A673 (cell line): ENCODE measurements around the gene MTHFR. TPM values are rescaled to one million over a fixed set of nuclear protein-coding genes. Genes with fewer than 3 reads are reported as not detected.

Source experiments
- BruUV-seq: library from RNA; stranded (reverse); fragments of 400-500 nt; replicated peaks from 2 replicates; lab custom pipeline; 2021; lab: Mats Ljungman, UMichigan
- CTCF ChIA-PET: fragments of 300-600 bp; sonication (Branson Sonifier 250); formaldehyde crosslinking; loops from one replicate; lab custom pipeline; 2022; ENCODE audit warnings: antibody characterized with exemption; lab: Charles Lee
- POLR2A ChIA-PET: fragments of 300-600 bp; sonication (Branson Sonifier 250); formaldehyde crosslinking; loops from one replicate; lab custom pipeline; 2022; ENCODE audit warnings: antibody characterized with exemption; ENCODE audit not compliant: low non-redundant PET; lab: Charles Lee
- DNase-seq: peaks from one replicate; pipeline ENCODE4 v3.0.0-alpha.2; 2015; ENCODE audit warnings: low spot score
- H3K27ac ChIP-seq: fragments of 200-600 bp; sonication (generic); 2 replicates; pipeline ENCODE4 v1.5.1; 2016; ENCODE audit warnings: mixed run types, low read depth, mild to moderate bottlenecking, mixed read lengths, antibody characterized with exemption, low read length; ENCODE audit not compliant: poor library complexity, severe bottlenecking
- H3K27me3 ChIP-seq: fragments of 200-600 bp; sonication (generic); replicated peaks from 2 replicates; pipeline ENCODE4 v1.6.1; 2017; ENCODE audit warnings: mixed run types, low read depth, mild to moderate bottlenecking, mixed read lengths, antibody characterized with exemption, low read length; ENCODE audit not compliant: insufficient read depth, poor library complexity
- H3K36me3 ChIP-seq: fragments of 200-600 bp; sonication (generic); 2 replicates; pipeline ENCODE4 v1.6.1; 2016; ENCODE audit warnings: mixed run types, mild to moderate bottlenecking, mixed read lengths, antibody characterized with exemption, low read length; ENCODE audit not compliant: insufficient read depth, poor library complexity, severe bottlenecking
- H3K4me1 ChIP-seq: fragments of 200-600 bp; sonication (generic); 2 replicates; pipeline ENCODE4 v1.6.1; 2017; ENCODE audit warnings: mixed run types, mild to moderate bottlenecking, mixed read lengths, antibody characterized with exemption, low read length; ENCODE audit not compliant: insufficient read depth, poor library complexity, severe bottlenecking
- H3K4me3 ChIP-seq: fragments of 200-600 bp; sonication (generic); 2 replicates; pipeline ENCODE4 v1.5.1; 2016; ENCODE audit warnings: low read depth, mixed run types, mild to moderate bottlenecking, mixed read lengths, low read length; ENCODE audit not compliant: poor library complexity, severe bottlenecking
- H3K9me3 ChIP-seq: fragments of 200-600 bp; sonication (generic); 2 replicates; pipeline ENCODE4 v1.6.1; 2016; ENCODE audit warnings: mixed run types, low read depth, mild to moderate bottlenecking, mixed read lengths, antibody characterized with exemption, low read length; ENCODE audit not compliant: poor library complexity, severe bottlenecking
- CTCF ChIP-seq: fragments of 300-800, 200-600 bp; sonication (generic); conservative IDR thresholded peaks from 2 replicates; pipeline ENCODE4 v1.5.1; 2017; ENCODE audit warnings: low read depth, mild to moderate bottlenecking, antibody characterized with exemption, low read length, moderate library complexity, mixed read lengths
- EZH2 ChIP-seq: fragments of 200-600 bp; sonication (generic); IDR thresholded peaks from 2 replicates; pipeline ENCODE4 v1.6.1; 2017; ENCODE audit warnings: borderline replicate concordance, low read depth, mild to moderate bottlenecking, mixed read lengths, antibody characterized with exemption, low read length; ENCODE audit not compliant: poor library complexity, severe bottlenecking
- intact Hi-C: fragments of 100-400 bp; cut with micrococcal nuclease; formaldehyde crosslinking; loops from one replicate; pipeline ENCODE4 v1.10.0; 2022; ENCODE audit not compliant: unreplicated experiment
- total RNA-seq: library from RNA; stranded (reverse); gene quantifications from 2 replicates; pipeline ENCODE4 v1.2.3, GENCODE V29; 2021

Gene MTHFR
- total RNA-seq, 1 experiment from 2014 or later, result 23.3 TPM

- CTCF ChIA-PET, result no interaction called here
Observed at GRCh38 chr1:11800391-11800755, 5.4 kb downstream of the MTHFR start.

GRCh38 chr1:11799896-11800295 lies 5.9 kb downstream of the MTHFR start:
- no peak overlapping the region for H3K4me3 ChIP-seq
- ChIA-PET POLR2A (no interaction called here), CTCF (interaction anchor here (0.7 kb wide), 1 partner anchor 204 kb away, joined by 7 read pairs; no protein-coding TSS in a partner anchor)
- H3K27me3 ChIP-seq, result no peaks in the 10 kb centered on the region
- no peak for DNase-seq
- BruUV-seq, result no TSS peak
- TF ChIP-seq EZH2, result no peak
- TF ChIP-seq CTCF, result no peak
- no peaks in the 10 kb centered on the region for H3K9me3 ChIP-seq
- peaks cover 22% of the 10 kb centered on the region for H3K4me1 ChIP-seq
- no peak overlapping the region for H3K27ac ChIP-seq
- H3K36me3 ChIP-seq, result peaks cover 35% of the 10 kb centered on the region
- intact Hi-C loops, result no loop called here

More at GRCh38 chr1:11800391-11800755, 5.4 kb downstream of the MTHFR start:
- no peak for DNase-seq
- no peak overlapping the region for H3K4me3 ChIP-seq
- BruUV-seq, result no TSS peak
- TF ChIP-seq EZH2 (no peak), CTCF (no peak)
- H3K27me3 ChIP-seq, result no peaks in the 10 kb centered on the region
- peaks cover 30% of the 10 kb centered on the region for H3K36me3 ChIP-seq
- H3K27ac ChIP-seq, result no peak overlapping the region
- H3K9me3 ChIP-seq, result no peaks in the 10 kb centered on the region
- POLR2A ChIA-PET, result no interaction called here
- intact Hi-C loops, result no loop called here
- H3K4me1 ChIP-seq, result peaks cover 22% of the 10 kb centered on the region

GRCh38 chr1:11799099-11799498 lies 6.7 kb downstream of the MTHFR start:
- H3K27me3 ChIP-seq, result no peaks in the 10 kb centered on the region
- no TSS peak for BruUV-seq
- CTCF ChIA-PET, result no interaction called here
- no peak overlapping the region for H3K4me3 ChIP-seq
- DNase-seq, result no peak
- peaks cover 43% of the 10 kb centered on the region for H3K36me3 ChIP-seq
- no peak overlapping the region for H3K27ac ChIP-seq
- POLR2A ChIA-PET, result no interaction called here
- intact Hi-C loops, result no loop called here
- TF ChIP-seq CTCF (no peak), EZH2 (no peak)
- H3K9me3 ChIP-seq, result no peaks in the 10 kb centered on the region
- H3K4me1 ChIP-seq, result peaks cover 14% of the 10 kb centered on the region
